D721Med (cell line): ENCODE results near the gene MET.

Experiments used
- DNase-seq: peaks from one replicate; pipeline ENCODE4 v3.0.0; 2011; ENCODE audit warnings: low spot score; ENCODE audit not compliant: insufficient read length
- FAIRE-seq: peaks from 2 replicates; lab custom pipeline; 2011; peaks lifted over from hg19 to GRCh38; lab: Jason Lieb, UNC
- CTCF ChIP-seq: IDR thresholded peaks from 2 replicates; pipeline ENCODE4 v1.5.1; 2012; ENCODE audit warnings: mild to moderate bottlenecking, control low read depth; ENCODE audit not compliant: insufficient read depth; ENCODE audit errors: missing control alignments

Gene MET

GRCh38 chr7:116776610-116777289 is 104.8 kb downstream of the MET start:
- FAIRE-seq: no peak
- DNase-seq: no peak

DNA sequence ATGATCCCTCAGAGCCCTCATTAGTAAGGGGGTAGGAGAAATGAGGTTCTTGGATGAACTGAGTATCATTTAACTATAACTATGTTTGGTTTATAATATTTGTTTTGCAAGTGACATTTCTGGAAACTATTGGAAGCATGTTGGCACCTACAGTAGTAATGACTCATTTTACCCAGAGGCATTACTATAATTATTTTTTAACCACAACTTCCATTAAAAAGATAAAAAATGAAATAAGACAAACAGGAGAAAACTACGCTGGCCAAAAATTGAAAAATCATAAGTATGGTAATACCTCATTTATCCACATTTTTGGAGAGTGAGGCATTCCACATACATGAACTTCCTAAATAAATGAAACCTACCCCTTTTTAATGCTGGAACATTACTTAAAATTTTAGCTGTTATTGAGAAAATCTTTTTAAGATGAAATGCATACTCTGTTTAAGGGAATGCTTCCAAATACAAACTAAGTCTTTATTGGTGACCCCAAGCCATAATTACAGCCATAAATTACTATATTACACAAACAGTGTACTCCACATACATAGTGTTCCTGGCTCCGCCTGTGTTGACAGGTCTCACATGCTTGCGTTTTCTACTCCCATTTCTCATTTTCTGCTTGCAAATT is 105.8 kb downstream of the MET start:
- no peak for TF ChIP-seq CTCF
- no peak for FAIRE-seq
- DNase-seq: no peak

More at GRCh38 chr7:116776610-116777289, 104.8 kb downstream of the MET start:
- no peak for TF ChIP-seq CTCF

DNA sequence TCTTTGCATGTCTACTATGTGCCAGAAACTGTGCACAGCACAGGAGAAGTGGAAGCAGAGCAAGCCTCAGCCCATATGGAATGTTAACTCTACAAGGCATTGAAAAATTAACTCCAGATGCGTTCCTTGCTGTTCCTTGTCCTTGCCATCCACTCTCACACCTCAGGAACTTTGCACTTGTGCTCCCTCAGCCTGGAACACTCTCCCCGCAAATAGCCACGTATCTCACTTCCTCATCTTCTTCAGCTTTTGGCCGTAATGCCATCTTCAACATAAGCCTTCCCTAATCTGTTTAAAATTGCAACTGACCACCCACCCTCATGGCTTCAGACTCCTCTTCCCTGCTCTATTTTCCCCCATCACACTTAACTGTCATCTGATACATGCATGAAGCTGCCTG is 107.2 kb downstream of the MET start:
- FAIRE-seq: no peak
- no peak for DNase-seq
- no peak for TF ChIP-seq CTCF

- TF ChIP-seq CTCF: no peak
- DNase-seq: no peak
Observed at GRCh38 chr7:116779931-116780330, 107.9 kb downstream of the MET start.

DNA sequence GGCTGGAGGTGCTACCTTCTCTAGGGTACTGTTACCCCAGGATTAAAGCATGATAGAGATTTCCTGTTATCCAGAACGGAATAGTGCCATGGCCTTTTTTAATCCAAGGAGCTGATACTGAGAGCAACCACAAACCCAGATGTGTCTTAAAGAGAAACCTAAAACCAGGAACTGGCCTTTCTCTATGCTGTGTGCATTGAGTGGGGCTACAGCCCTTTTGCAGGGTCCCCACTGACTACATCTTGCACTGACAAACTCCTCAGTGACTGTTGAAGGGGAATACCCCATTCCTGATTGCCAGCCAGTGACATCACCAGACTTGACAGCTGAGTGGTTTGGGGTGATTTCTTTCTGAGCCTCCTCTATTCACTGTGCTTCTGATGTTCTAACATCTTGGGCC is 108.5 kb downstream of the MET start:
- no peak for DNase-seq
- FAIRE-seq: no peak
- TF ChIP-seq CTCF: no peak

More at GRCh38 chr7:116779931-116780330, 107.9 kb downstream of the MET start:
- no peak for FAIRE-seq

- FAIRE-seq: no peak
Observed at GRCh38 chr7:116780966-116781365, 109.0 kb downstream of the MET start.

More at GRCh38 chr7:116780966-116781365, 109.0 kb downstream of the MET start:
- no peak for DNase-seq
- TF ChIP-seq CTCF: no peak
